GM19023 (cell line): ENCODE measurements around the gene PTPRCAP.
"Not testable (repeated sequence)": the region's sequence is repeated elsewhere in the genome, so short reads cannot be mapped to it uniquely, and the experiment has no call there.

ENCODE experiments used
- ATAC-seq: cut with Tn5 transposase; IDR thresholded peaks from one replicate; pipeline ENCODE4 v1.9.1; 2021; ENCODE audit warnings: mild to moderate bottlenecking, moderate library complexity; ENCODE audit not compliant: unreplicated experiment

PTPRCAP gene

DNA sequence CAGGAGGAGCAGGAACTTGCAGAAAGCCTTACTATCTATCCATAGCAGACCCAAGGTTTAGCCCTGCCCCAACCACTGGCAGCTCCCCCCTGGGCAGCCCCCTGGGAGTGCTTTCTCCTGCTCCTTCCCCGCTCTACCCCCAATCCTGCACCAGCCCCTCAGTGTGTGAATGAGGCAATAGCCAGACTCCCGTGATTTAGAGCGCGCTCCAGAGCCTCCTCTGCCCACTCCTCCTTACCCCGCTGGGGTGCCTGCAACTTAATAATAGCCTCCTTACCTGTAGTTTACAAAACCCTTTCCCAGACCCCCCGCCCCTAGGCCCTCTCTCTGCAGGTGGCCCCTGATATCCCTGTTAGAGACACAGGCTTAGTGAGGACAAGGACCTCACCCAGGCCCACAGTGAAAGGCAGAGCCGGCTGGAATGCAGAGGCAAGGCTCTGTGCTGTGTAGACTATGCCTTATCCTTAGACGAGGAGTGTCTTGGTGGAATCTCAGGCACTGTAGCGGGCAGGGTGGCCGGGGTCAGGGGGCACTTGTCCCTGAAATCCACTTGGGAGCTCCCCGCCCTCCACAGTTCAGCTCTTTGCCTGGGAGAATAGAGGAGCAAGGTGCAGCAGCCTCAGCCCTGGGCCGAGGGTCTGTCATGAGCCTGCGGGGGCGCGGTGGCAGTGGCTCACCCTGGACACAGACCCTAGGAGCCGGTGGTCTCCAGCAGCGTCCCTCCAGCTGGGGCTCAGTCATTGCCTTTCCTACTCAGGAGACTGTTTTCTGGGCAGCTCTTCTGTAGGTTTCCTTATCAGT is 26.3 kb downstream of the PTPRCAP start:
- ATAC-seq, result no peak

DNA sequence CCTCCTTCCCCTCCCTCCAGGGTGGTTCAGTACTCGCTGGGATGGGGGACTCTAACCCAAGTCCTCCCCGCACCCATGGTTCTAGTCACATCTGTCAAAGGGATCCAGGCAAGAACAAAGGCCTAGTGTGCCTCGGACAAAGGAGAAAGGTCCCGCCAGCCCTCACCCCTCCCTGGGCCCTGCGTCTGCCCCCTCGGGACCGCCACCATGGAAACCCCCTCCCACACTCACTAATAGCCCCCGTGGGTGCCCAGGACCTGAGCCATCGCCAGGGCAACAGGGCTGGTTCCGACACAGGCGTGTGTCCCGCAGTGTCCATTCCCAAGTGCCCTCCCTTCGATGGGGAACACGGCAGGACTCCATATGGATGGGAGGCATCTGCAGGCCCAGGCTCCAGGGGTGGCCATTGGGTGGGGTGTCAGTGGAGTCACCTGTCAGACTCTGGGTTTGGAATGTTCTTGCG is 27.1 kb downstream of the PTPRCAP start:
- ATAC-seq, result no peak

DNA sequence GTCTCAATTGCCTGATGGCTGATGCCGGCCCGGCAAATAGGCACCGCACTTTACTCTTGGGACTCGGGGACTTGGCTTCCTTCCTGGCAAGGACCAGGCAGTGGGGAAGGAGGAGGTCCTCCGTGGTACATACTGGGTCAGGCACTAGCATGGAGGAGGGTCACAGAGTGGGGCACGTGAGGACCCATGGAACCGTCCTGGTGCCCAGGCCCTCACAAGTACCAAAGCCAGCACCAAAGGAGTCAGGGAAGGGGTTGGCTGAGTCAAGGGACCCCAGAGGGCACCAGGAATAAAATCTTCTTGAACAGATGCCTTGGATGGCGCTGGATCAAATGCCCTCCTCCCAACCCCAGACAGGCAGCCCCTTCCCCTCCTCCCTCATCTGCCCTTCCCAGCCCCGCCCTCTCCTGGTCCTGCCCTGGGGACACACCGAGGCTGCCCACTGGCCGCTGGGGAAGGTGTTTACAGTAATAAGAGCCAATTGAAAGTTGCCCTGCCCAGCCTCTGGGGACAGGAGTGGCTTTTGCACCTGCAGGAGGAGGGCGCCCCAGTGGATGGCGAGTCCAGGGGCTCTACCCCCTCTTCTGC is 27.6 kb downstream of the PTPRCAP start:
- ATAC-seq, result no peak

DNA sequence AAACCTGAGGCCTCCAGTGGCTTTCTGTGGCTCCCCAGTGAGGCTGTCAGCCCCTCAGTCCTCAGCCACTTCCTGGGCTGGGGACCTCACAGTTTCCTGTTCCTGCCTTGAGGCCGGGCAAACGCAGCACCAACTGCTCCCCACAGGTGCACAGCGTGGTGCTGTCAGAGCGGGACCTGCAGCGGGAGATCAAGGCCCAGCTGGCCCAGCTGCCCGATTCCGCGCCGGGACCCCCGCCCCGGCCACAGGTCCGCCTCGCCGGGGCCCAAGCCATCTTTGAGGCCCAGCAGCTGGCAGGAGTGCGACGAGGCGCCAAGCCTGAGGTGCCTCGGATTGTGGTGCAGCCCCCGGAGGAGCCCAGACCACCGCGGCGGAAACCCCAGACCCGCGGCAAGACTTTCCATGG is 28.2 kb downstream of the PTPRCAP start:
- ATAC-seq, result no peak

DNA sequence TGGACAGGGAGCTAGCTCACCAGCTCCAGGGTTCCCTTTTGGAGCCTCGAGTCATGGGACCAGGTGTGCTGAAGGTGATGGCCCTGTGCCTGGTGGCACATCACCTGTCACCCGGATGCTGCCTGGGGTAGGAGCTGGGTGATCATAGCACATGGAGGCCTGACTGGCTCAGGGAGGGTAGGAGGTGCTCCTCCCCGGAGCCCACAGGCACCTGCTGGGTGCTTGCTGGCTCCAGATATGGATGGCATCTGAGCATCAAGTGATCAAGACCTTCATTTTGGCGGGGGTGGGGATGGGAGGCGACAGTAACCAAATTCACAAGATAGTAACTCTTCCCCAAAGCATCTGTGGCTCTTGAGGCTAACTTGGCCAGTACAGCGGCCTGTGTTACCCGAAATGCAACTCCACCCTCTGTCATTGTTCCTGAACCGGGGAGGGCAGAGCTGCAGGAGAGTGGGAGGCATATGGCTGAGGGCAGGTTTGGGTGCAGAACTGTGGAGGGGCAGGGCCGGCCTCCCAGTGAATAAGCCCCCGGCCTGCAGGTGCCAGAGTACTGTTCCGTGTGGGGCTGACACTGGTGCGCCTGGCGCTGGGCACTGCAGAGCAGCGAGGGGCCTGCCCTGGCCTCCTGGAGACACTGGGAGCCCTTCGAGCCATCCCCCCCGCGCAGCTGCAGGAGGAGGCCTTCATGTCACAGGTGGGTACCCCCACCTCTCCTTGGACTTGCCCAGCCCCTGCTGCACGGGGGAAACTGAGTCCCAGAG is 28.9 kb downstream of the PTPRCAP start:
- ATAC-seq, result no peak

DNA sequence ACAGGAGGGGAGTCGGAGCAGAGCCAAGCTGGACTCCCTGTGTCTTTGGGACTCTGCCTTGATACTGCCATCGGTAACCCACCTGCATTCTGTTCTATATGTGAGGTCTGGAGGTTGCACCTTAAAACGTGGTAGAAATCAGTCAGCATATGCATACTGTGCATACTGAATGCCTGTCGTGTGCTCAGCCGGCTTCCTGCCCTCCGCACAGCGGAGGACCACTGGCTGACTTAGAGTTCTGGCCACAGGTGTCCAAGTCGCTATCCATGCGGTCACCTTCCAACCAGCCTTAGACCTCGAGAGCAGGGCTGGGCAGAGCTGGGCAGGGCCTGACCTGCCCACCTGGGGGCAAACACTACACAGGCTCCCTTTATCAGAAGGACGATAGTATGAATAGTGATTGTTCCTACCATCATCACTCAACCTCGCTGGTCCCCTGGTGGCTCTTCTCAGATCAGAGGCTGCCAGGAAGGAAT is 29.8 kb downstream of the PTPRCAP start:
- no peak for ATAC-seq

DNA sequence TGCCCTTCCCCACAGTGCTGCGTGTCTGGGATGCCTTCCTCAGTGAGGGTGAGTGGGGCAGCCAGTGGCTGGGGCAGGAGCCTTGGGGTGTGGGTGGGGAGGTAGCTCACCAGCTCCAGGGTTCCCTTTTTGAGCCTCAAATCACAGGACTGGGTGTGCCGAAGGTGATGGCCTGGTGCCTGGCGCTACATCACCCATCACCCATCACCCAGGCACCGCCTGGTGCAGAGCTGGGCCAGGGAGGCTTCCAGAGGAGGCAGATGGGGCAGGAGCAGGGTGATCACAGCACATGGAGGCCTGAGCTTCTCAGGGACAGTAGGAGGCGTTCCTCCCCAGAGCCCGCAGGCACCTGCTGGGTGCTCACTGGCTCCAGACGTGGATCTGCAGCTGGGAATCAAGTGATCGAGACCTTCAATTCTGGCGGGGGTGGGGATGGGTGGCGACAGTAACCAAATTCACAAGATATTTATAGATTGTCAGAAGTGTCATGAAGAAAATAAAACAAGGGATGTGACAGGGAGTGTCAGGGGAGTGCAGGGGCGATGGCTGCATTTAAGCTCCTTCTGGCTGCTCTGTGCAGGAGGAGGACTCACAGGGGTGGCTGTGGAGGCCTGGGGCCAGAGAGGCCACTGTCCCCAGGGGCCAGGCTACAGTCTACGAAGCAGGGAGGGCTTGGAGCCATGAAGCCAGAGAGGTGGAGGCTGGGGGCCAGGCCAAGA is 30.4 kb downstream of the PTPRCAP start:
- no peak for ATAC-seq

DNA sequence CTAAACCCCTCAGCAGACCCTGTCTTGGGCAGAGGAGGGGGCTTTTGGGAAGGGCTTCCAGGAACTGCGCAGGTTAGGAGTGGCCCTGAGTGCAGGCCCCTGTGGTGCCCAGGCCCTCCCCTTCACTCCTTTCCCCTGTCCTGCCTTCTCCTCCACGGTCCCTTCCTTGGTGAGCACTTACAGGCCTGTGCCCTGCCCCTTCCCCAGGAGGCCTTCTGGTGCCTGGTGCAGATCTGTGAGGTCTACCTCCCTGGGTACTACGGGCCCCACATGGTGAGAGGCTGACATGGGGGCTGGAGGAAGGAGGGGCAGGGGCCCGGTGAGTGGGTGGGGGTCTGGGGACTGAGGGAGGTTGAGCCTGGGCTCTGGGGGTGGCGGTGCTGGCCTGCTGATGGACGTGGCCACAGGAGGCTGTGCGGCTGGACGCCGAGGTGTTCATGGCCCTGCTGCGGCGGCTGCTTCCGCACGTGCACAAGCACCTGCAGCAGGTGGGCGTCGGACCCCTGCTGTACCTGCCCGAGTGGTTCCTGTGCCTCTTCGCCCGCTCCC is 31.0 kb downstream of the PTPRCAP start:
- ATAC-seq, result no peak

DNA sequence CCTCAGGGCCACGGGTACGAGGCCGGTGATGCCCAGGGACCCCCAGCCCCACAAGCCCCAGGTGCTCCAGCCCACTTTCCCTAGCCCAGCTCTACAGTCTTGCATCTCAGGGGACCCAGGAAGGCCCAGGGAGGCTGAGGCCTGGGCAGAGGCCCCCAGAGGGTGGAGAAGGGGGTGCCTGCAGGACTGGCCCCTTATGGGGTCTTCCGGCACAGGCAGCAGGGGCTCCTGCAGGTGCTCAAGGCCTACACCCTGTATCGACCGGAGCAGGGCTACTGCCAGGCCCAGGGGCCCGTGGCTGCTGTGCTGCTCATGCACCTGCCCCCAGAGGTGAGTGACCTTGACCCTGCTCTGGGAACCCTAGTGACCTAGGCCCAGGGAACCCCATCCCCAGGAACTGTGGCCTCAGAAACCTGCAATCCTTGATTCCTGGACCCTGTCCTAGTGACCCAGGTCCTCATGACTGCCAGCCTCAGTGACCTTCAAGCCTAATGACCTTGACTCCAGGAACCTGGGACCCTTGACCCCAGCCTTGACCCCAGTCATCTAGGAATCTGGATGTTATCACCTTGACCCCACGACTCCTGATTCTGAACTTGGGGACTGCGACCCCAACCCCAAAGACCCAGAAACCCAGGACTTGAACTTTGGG is 31.7 kb downstream of the PTPRCAP start:
- no peak for ATAC-seq

DNA sequence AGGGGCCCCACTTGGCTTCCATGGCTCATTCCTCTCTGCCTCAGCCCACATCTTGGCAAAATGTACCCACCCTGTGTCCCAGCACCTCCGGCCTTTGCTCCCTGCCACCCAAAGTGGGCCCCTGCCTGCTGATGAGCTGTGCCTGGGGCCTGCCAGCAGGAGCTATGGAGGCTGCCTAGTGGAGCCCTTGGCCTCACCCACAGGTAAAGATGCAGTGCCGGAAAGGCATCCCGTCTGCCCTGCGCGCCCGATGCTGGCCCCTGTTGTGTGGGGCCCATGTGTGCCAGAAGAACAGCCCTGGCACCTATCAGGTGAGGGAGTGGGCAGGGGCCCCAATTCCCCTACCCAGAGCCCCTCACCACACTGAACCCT is 32.3 kb downstream of the PTPRCAP start:
- ATAC-seq, result no peak

DNA sequence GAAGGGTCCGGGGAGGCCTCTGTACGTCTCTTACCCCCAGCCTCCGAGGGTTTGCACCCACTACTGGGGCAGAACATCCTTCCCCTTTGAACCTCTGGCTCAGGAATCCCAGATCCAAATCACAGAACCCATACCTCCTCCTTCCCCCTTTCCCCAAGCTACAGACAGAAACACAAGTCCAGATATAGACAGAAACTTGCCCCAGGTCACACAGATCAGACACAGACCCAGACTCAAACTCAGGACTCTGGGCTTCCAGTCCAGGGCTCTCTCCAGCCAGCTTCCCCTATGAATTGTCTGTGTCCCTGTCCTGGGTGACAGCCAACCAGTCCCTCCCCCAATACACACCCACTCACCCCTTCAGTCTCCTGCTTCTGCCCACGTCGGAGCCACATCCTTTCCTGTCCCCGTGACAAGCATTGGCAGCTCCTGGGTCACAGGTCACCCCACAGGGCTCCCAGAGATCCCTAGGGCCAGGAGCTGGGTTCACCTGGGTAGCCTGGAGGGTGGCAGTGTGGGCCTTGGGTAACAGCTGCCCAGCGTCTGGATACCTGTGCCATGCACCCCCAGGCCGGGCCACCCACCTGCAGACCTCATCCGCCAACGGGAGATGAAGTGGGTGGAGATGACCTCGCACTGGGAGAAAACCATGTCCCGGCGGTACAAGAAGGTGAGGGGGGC is 32.8 kb downstream of the PTPRCAP start:
- ATAC-seq, result no peak

DNA sequence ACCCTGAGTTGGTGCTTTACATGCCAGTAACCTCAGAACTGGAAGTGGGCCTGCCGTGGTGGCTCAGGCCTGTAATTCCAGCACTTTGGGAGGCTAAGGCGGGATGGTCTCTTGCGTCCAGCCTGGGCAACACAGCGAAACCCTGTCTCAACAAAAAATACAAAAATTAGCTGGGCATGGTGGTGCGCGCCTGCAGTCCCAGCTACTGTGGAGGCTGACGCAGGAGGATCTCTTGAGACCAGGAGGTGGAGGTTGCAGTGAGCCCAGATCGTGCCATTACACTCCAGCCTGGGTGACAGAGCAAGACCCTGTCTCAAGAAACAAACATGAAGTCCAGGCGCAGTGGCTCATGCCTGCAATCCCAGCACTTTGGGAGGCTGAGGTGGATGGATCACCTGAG is 34.4 kb downstream of the PTPRCAP start:
- not testable (repeated sequence) for ATAC-seq

DNA sequence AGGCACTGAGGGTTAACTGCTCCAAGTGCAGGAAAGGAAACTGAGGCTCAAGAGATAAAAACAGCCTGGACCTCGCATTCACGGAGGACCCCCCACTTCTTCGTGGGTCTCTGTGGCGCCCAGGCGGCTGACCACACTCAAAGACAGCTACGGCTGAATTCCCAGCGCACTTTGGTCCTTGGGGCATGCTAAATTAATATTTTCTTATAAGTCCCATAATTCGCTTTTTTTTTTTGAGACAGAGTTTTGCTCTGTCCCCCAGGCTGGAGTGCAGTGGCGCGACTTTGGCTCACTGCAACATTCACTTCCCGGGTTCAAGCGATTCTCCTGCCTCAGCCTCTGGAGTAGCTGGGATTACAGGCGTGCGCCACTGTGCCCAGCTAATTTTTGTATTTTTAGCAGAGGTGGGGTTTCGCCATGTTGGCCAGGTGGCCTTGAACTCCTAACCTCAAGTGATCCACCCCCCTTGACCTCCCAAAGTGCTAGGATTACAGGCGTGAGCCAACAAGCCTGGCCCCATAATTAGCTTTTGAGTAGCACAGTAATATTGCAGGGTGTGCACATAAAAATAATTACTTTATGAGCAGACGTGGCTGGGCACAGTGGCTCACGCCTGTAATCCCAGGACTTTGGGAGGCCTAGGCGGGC is 35.2 kb downstream of the PTPRCAP start:
- not testable (repeated sequence) for ATAC-seq

DNA sequence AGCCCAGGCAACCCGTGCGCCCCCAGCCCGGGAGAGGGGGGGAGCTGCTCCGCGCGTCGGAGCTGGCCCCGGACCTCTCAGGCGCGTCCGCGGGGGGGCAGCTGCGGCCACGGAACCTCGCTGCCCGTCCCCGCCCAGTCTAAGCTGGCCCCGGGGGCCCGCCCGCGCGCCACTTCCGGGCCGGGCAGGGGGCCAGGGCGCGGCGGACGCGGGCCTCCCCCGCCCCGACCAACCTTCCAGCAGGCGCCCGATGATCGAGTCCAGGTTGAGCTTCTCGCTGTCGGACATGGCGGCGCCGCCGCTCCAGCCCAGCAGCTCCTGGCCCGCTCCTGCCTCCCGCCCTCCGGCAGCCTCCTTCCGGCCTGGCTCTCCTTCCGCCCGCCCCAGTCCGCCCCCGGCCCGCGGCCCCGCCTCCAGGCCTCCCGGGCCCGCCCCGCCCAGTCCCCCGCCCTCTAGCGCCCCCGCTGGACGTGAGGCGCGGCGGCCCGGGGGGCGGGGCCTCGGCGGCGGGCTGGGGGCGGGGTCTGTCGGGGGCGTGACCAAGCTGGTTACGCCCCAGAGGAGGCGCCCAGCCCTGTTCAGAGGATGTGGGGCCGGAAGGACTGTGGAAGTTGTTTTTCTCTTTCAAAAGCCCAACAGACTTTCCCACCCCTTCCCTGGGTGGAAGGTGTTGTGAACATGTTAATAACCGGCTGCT is 35.8 kb downstream of the PTPRCAP start, which contains the start of gene PPP1CA:
PPP1CA (minus strand) TSS at position 364 of the 697 bp plus-strand sequence; CDS start at position 288, 76 bp downstream.
- peak; percentile 69 for ATAC-seq

DNA sequence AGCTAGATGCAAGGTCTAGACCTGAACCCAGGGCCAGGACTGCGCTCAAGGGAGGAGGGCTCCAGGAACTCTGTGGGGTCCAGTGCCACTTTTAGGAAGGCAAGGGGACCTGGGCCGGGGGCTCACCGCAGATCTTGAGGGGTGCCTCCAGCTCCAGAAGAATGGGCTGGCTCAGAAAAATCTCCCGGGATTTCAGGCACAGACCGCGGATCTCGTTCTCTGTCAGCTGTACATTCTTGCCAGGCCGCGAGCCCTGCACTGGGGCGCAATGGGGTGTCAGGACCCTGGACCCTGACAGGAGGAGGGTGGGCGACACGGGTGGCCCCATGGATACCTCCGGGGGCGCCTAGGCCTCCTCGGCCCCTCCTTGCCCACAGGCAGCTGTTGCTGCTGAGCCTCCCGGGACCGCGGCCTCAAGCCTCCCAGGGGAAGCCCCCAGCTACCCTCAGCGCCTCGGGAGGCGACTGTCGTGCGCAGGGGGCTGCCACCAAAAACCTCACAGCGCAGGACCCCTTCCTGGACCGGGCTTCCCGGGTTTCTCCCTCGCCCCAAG is 36.5 kb downstream of the PTPRCAP start:
- ATAC-seq, result peak; percentile 10

DNA sequence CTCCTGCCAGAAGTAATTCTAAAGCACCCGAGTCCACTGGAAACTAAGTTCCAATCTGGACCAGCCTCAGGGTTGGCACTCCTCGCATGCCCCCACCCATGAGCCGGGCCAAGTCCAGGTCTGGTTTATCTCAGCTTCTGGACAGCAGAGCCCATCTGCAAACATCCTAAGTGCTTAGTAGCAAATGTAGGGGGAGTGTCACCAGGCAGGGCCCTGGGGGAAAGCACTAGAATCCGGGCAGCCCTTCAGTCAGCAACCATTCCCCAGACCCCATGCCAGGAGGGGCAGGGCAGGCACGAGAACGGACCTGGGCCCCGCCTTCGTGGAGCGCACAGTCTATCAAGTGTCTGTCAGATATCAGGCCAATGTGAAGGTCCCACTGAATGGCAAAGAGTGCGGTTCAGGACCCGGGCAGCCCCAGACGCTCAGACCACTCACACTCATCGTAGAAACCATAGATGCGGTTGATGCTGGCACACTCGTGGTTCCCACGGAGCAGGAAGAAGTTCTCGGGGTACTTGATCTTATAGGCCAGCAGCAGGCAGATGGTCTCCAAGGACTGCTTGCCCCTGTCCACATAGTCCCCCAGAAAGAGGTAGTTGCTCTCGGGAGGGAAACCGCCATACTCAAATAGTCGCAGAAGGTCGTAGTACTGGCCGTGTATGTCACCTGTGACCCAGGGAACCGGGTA is 37.1 kb downstream of the PTPRCAP start:
- ATAC-seq, result no peak
